Limb (tissue), 2 donors: ENCODE measurements around the gene PLEKHM1.
"Not testable (repeated sequence)": the region's sequence is repeated elsewhere in the genome, so short reads cannot be mapped to it uniquely, and the experiment has no call there.

Experiments
- DNase-seq, 2 donors: peaks; one replicate each; pipeline ENCODE4 v3.0.0-alpha.2; 2016; ENCODE audit errors: extremely low spot score in 2 of 2

Gene PLEKHM1

DNA sequence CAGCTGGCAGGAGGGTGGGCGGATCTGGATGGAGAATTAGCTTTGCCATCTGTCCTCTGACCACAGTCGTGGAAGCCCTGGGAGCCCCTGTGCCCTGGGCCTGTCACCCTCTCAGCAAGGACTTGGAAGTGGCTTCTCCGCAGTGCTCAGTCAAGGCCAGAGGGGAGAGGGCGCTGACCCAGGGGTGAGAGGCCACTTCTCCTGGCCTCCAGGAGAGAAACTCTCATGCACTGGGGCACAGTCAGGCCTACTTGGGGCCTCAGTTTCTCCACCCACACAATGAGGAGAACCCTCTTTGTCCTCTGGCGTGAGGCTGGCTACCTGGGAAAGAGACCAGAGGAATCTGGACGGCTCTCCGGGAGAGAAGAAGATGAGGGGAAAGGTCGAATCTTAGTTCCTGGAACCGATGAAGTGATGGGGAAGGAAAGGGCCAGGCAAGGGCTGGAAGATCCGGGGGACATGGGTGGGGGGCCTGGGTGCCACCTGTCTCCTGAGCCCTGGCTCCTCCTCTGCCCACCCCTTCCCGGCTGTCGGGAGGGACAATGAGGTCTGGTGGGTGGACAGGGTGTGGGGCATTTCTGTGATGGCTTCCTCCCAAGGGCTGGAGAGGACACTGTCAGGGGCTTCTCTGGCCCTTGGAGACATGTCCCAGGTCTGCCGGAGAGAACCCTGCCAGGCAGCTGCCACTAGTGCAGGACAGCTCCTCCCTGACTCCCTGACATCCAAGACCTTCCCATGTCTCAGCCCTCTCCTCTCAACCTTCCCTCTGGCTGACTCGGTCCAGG, 48.8 kb downstream of the PLEKHM1 start:
- DNase-seq, result no peak

GRCh38 chr17:45440839-45441515, 49.5 kb downstream of the PLEKHM1 start:
- not testable (repeated sequence) for DNase-seq

- no peak for DNase-seq
Measured at GRCh38 chr17:45440161-45440778, 50.3 kb downstream of the PLEKHM1 start.

DNA sequence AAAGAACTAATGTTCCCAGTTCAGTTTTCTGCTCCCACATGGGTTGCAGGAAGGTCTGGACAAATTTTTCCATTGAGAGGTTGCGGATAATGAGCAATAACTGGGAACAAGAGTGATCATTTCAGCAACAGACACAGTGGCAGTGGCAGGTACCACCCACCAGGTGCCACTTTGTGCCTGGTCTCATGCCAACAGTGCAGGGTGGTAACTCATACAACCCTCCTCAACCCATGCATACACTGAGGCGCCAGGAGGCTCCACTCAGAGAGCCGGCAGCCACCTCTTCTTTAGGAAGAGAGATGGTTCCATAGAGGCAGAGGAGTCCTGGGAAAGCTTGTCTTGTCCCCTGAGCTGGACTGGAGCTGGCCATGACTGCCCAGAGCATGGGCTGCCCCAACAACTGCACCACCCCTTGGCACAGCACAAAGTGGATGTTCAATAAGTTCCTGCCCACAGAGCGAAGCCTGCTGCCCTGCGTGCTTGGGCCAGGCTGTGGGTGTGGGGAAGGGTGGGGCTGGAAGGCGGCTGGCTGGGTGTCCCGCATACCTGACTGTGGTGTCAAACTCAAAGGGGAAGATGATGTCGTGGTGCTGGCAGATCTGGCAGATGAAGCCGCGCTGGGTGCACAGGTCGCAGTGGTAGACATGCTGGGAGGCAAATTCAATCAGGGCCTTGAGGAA, 51.5 kb downstream of the PLEKHM1 start:
- no peak for DNase-seq

GRCh38 chr17:45437465-45438283, 52.8 kb downstream of the PLEKHM1 start:
- no peak for DNase-seq

DNA sequence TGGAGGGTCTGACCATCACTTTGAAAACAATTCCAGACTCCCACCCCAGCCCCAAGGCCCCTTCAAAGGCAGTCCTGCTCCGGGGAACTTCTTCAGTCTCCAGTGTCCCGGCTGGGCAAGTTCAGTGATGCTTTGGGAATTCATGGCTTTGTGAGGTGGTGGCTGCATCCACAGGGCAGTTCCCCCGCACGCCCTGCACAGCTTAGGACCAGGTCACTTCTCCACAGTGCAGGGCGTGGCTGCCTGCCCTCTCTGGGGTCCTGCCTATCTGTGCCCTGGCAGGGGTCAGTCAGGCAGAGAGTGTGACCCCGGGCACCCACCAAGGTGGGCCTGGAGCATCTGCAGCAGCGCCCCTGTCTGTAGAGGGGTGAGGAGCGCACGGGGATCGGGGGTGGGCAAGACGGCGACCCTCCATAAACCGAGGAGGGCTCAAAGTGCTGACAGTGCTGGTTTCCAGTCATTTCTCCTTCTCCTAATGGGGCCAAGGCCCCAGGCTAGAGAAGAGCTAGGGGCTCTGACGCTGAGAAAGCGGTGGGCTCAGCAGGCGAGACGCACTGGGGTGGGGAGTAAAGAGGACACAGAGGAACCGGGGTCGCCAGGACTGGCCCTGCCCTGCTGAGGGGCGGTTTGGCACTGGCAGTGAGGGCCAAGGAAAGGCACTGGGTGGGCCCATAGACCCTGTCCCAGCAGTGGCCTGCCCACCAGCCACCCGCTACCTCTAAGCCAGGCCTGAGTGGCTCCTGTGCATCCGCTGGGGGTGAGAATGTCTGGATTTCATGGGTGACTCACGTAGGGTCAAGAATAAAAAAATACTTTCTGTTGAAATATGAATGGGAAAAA, 53.7 kb downstream of the PLEKHM1 start:
- no peak for DNase-seq

GRCh38 chr17:45436161-45436560, 54.4 kb downstream of the PLEKHM1 start:
- no peak for DNase-seq

GRCh38 chr17:45435481-45435880, 55.0 kb downstream of the PLEKHM1 start:
- DNase-seq, result no peak

DNA sequence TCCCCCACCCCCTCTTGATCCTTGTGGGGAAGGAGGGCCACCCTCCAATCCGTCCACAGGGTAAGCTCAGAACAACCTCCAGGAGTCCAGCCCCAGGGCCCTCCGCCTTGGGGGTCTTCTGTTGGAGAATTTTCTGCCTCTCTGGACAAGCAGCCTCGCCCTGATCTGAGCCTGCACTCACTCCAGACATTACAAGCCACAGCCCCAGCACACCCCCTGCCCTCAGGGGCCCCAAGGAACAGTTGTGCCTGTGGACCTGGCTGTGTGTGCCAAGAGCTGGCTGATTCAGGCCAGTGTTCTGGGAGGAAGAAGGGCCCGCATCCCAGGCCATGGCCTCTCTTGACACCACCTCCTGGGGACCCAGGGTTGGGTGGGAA, 57.4 kb downstream of the PLEKHM1 start:
- no peak for DNase-seq

GRCh38 chr17:45432405-45433158, 57.9 kb downstream of the PLEKHM1 start, which contains the start of gene ARHGAP27:
TSS of gene ARHGAP27 (minus strand) at chr17:45432870. CDS start at chr17:45430279, 2,591 bp downstream.
- DNase-seq, result no peak

GRCh38 chr17:45431531-45432404, 58.8 kb downstream of the PLEKHM1 start:
- DNase-seq, result peak in 1 of 2 donors; percentile 72

DNA sequence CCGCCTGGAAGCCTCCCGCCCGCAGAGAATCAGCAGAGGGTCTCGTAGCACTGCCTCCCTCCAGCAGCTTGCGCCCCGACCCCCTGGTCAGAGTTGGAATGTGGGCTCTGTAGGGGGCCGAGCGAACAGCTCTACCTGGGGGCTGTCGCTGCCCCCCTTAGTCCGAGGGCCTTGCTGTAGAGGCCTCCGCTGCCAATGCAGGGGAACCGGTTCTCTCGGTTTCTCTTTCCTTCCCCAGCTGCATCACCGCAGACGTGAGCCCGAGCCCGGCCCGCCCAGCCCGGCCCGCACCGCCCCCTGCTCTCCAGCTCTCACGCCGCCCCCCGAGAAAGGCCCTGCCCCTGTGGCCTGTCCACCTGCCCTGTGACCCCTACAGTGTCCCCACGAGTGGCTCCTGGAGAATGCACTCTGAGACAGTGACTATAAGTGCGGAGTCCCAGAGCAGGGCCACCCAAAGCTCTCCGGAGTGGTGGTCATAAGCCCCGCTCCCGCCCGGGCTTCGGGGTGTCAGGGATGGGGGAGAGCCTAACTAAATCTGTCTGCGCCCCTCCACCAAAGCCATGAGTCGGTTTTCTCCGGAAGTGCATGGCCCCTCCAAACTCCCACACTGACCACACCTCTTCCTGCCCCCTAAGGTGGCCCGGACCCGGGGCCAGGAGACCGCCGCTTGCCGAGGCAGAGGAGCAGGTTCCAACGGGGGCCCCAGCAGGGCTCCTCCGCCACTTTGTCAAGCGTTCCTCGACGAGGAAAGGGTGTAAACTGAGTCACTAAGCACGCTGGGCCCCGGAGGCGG, 59.6 kb downstream of the PLEKHM1 start:
- DNase-seq, result peak in 1 of 2 donors; percentile 55

GRCh38 chr17:45430006-45430737, 60.3 kb downstream of the PLEKHM1 start:
- DNase-seq, result no peak

- no peak for DNase-seq
Measured at GRCh38 chr17:45429339-45430005, 61.0 kb downstream of the PLEKHM1 start.

DNA sequence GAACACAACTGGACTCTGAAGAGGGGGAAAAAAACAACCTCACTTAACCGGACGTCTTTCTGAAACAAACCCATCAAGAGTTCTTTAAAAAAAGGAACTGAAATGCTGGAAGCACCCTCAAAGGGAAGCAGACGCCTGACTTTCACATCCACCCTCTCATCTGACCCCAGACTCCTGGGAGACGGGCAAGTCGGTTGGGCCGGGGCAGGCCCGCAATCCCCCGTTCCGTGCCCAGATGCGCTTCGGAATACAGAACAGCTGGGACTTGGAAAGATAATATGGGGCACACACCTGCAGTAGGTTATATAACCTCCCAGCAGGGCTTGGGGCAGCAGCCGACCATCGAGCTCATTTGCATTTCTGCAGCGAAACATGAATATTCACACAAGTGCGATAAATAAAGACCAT, 61.6 kb downstream of the PLEKHM1 start:
- no peak for DNase-seq

DNA sequence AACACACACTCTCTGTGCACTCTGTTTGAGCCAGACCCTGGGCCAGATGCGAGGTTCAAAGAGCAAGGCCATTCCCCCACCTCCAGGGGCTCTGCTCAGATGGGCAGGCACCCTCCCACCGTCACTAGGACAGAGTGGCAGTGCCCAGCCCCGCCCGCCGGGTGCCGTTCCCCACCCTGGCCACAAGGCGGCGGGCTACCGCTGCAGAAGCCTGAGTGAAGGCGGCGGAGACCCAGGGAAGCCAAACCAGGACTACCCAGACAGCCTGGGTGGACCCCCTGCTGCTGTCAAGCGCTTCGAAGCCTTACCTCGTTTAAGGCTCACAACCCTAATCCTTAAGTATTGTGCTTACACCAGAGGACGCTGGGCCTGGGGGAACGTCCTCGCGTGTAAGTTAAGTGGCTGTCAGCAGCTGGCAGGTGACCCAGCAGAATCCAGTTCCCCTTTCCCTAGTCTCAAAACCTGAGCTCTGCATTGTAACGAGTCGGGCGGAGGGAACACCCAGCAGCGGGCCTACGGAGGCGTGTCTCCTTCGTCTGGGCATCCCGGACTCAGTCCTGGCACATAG, 62.4 kb downstream of the PLEKHM1 start:
- peak; percentile 60 to 87 for DNase-seq
